Measurements from ENCODE around the gene NKAIN2.
"Not testable (repeated sequence)": the region's sequence is repeated elsewhere in the genome, so short reads cannot be mapped to it uniquely, and the experiment has no call there.

NKAIN2 gene

GRCh38 chr6:124412657-124413056, 609.0 kb downstream of the NKAIN2 start:
- not testable (repeated sequence) for DNase-seq (ENCODE audit: low read depth in 2 of 3, low spot score in 2 of 3)

- no peak for DNase-seq (ENCODE audit: low read depth in 2 of 3, low spot score in 2 of 3)
These were observed 616.6 kb downstream of the NKAIN2 start for GRCh38 chr6:124420116-124420840.

- DNase-seq (ENCODE audit: low read depth in 2 of 3, low spot score in 2 of 3): no peak
These were observed 620.0 kb downstream of the NKAIN2 start for GRCh38 chr6:124423621-124424020.

GRCh38 chr6:124430740-124431318, 627.2 kb downstream of the NKAIN2 start:
- no peak for DNase-seq (ENCODE audit: low read depth in 2 of 3, low spot score in 2 of 3)

- DNase-seq (ENCODE audit: low read depth in 2 of 3, low spot score in 2 of 3): no peak
These were observed 629.0 kb downstream of the NKAIN2 start for GRCh38 chr6:124432620-124433019.

- no peak for DNase-seq (ENCODE audit: low read depth in 2 of 3, low spot score in 2 of 3)
These were observed 629.9 kb downstream of the NKAIN2 start for GRCh38 chr6:124433387-124434160.

- no peak for DNase-seq (ENCODE audit: low read depth in 2 of 3, low spot score in 2 of 3)
These were observed 630.8 kb downstream of the NKAIN2 start for GRCh38 chr6:124434421-124434820.

GRCh38 chr6:124436803-124437202, 633.1 kb downstream of the NKAIN2 start:
- no peak for DNase-seq (ENCODE audit: low read depth in 2 of 3, low spot score in 2 of 3)

GRCh38 chr6:124438546-124439065, 634.9 kb downstream of the NKAIN2 start:
- no peak for DNase-seq (ENCODE audit: low read depth in 2 of 3, low spot score in 2 of 3)

GRCh38 chr6:124441450-124441849, 637.8 kb downstream of the NKAIN2 start:
- no peak for DNase-seq (ENCODE audit: low read depth in 2 of 3, low spot score in 2 of 3)

- DNase-seq (ENCODE audit: low read depth in 2 of 3, low spot score in 2 of 3): no peak
These were observed 639.9 kb downstream of the NKAIN2 start for GRCh38 chr6:124443541-124443940.

- DNase-seq (ENCODE audit: low read depth in 2 of 3, low spot score in 2 of 3): no peak
These were observed 641.9 kb downstream of the NKAIN2 start for GRCh38 chr6:124445581-124445980.

- no peak for DNase-seq (ENCODE audit: low read depth in 2 of 3, low spot score in 2 of 3)
These were observed 643.3 kb downstream of the NKAIN2 start for GRCh38 chr6:124446961-124447360.

- DNase-seq (ENCODE audit: low read depth in 2 of 3, low spot score in 2 of 3): no peak
These were observed 655.6 kb downstream of the NKAIN2 start for GRCh38 chr6:124459268-124459667.

GRCh38 chr6:124462750-124463149, 659.1 kb downstream of the NKAIN2 start:
- no peak for DNase-seq (ENCODE audit: low read depth in 2 of 3, low spot score in 2 of 3)

- no peak for DNase-seq (ENCODE audit: low read depth in 2 of 3, low spot score in 2 of 3)
These were observed 659.6 kb downstream of the NKAIN2 start for GRCh38 chr6:124463271-124463670.

- not testable (repeated sequence) for DNase-seq (ENCODE audit: low read depth in 2 of 3, low spot score in 2 of 3)
These were observed 660.9 kb downstream of the NKAIN2 start for GRCh38 chr6:124464600-124464999.

GRCh38 chr6:124466949-124467348, 663.3 kb downstream of the NKAIN2 start:
- DNase-seq (ENCODE audit: low read depth in 2 of 3, low spot score in 2 of 3): no peak

GRCh38 chr6:124467366-124467765, 663.7 kb downstream of the NKAIN2 start:
- no peak for DNase-seq (ENCODE audit: low read depth in 2 of 3, low spot score in 2 of 3)

GRCh38 chr6:124470803-124471202, 667.1 kb downstream of the NKAIN2 start:
- no peak for DNase-seq (ENCODE audit: low read depth in 2 of 3, low spot score in 2 of 3)

GRCh38 chr6:124475176-124475575, 671.5 kb downstream of the NKAIN2 start:
- DNase-seq (ENCODE audit: low read depth in 2 of 3, low spot score in 2 of 3): no peak

- no peak for DNase-seq (ENCODE audit: low read depth in 2 of 3, low spot score in 2 of 3)
These were observed 675.2 kb downstream of the NKAIN2 start for GRCh38 chr6:124478906-124479305.
